Measurements from ENCODE around the gene SDR42E2. TPM values are rescaled to one million over a fixed set of nuclear protein-coding genes. Genes with fewer than 3 reads are reported as not detected.

SDR42E2 gene
- polyA plus RNA-seq, 1 of the 3 experiments (the other 2 are of a cell fraction) = not detected

GRCh38 chr16:22117609-22118008, 44.7 kb upstream of the SDR42E2 start:
- DNase-seq = peak; percentile 31
- POLR2A ChIA-PET = no interaction called here
- 32% methylated on average over 2 of the region's 2 CpGs for WGBS (ENCODE audit: low lambda C conversion rate)
- no peaks in the 10 kb centered on the region for H3F3A ChIP-seq (replicated peaks; ENCODE audit: insufficient read depth)
- no peak overlapping the region for H2AFZ ChIP-seq (ENCODE audit: low read depth)
- no peak overlapping the region for H3K4me2 ChIP-seq
- H3K27me3 ChIP-seq (ENCODE audit: insufficient read depth) = no peaks in the 10 kb centered on the region
- H4K20me1 ChIP-seq (ENCODE audit: insufficient read depth) = no peaks in the 10 kb centered on the region
- TF ChIP-seq RAD21 (IDR thresholded peaks at IDR 0.05; ENCODE audit: low read length) = no peak
- 0 out of 2 replicates have a peak, but pooled peaks have one; percentile 10 for TF ChIP-seq MXI1 (IDR thresholded peaks at IDR 0.05; ENCODE audit: low read depth, low read length)
- no peak for TF ChIP-seq RXRA (IDR thresholded peaks at IDR 0.05; ENCODE audit: borderline replicate concordance, low read depth)
- TF ChIP-seq SIN3A (IDR thresholded peaks at IDR 0.05; ENCODE audit: borderline replicate concordance, low read depth, low read length) = no peak
- TF ChIP-seq EP300 (IDR thresholded peaks at IDR 0.05; ENCODE audit: borderline replicate concordance in 1 of 2, low read depth in 1 of 2, low read length in 1 of 2) = no peak
- no peak for TF ChIP-seq FOXM1 (IDR thresholded peaks at IDR 0.05; ENCODE audit: low read depth)
- no peak for TF ChIP-seq USF1 (IDR thresholded peaks at IDR 0.05; ENCODE audit: borderline replicate concordance, low read depth)
- peak; percentile 33; the same call in 1 of the 2 replicates for TF ChIP-seq GATA2 (CRISPR knock-in tag; IDR thresholded peaks at IDR 0.05)
- no peak for TF ChIP-seq TEAD4 (IDR thresholded peaks at IDR 0.05; ENCODE audit: borderline replicate concordance, insufficient read depth)
- TF ChIP-seq JUND (IDR thresholded peaks at IDR 0.05) = no peak
- TF ChIP-seq POLR2AphosphoS5 (IDR thresholded peaks at IDR 0.05; ENCODE audit: low read depth, low read length) = no peak
- CTCF ChIA-PET = interaction anchor here (1.0 to 1.9 kb wide), 3 partner anchors 19 to 71 kb away, joined by 3 to 5 read pairs (median 4); no protein-coding TSS in a partner anchor
- no peaks in the 10 kb centered on the region for H3K79me2 ChIP-seq (ENCODE audit: insufficient read depth)
- H3K27ac ChIP-seq (ENCODE audit: low read depth in 2 of 2, low read length in 1 of 2) = peak overlapping the region in 1 of 2 experiments; percentile 2; a peak in 1 of 4 replicates
- no peaks in the 10 kb centered on the region for H3K9me2 ChIP-seq
- no peak overlapping the region for H3K4me3 ChIP-seq (ENCODE audit: low read depth in 2 of 2, low read length in 1 of 2)
- no peak overlapping the region for H3K9ac ChIP-seq
- no peaks in the 10 kb centered on the region for H3K36me3 ChIP-seq (replicated peaks in 1 of 2; ENCODE audit: control insufficient read depth in 1 of 2, insufficient read depth in 2 of 2, low read length in 1 of 2)
- H3K4me1 ChIP-seq (ENCODE audit: control insufficient read depth in 1 of 2, insufficient read depth in 2 of 2, low read depth in 1 of 2, low read length in 1 of 2) = peaks cover 0 to 3% of the 10 kb centered on the region in 2 experiments; a peak in 1 of 4 replicates
- H3K9me3 ChIP-seq = no peaks in the 10 kb centered on the region

- no peak overlapping the region for H3K27ac ChIP-seq (ENCODE audit: low read depth in 2 of 2, low read length in 1 of 2)
- H3K4me3 ChIP-seq (ENCODE audit: low read depth in 2 of 2, low read length in 1 of 2) = no peak overlapping the region
- no peak overlapping the region for H3K9ac ChIP-seq
- no peaks in the 10 kb centered on the region for H3K9me3 ChIP-seq
- ChIA-PET POLR2A (no interaction called here), CTCF (interaction anchor here (0.7 to 1.6 kb wide), 3 partner anchors 21 to 42 kb away, joined by 3 to 5 read pairs (median 4); no protein-coding TSS in a partner anchor)
- no peak for TF ChIP-seq FOXJ3 (CRISPR knock-in tag; IDR thresholded peaks at IDR 0.05)
- no peak for TF ChIP-seq REST (IDR thresholded peaks at IDR 0.05; ENCODE audit: low read depth, low read length)
- no peak for TF ChIP-seq YY1 (IDR thresholded peaks at IDR 0.05; ENCODE audit: low read depth)
- TF ChIP-seq GABPA (IDR thresholded peaks at IDR 0.05; ENCODE audit: low read depth) = no peak
- H2AFZ ChIP-seq (ENCODE audit: low read depth) = no peak overlapping the region
- H3K9me2 ChIP-seq = no peaks in the 10 kb centered on the region
- DNase-seq = no peak
- H4K20me1 ChIP-seq (ENCODE audit: insufficient read depth) = no peaks in the 10 kb centered on the region
- 47% methylated on average over 3 of the region's 3 CpGs for WGBS (ENCODE audit: low lambda C conversion rate)
- H3K27me3 ChIP-seq (ENCODE audit: insufficient read depth) = no peaks in the 10 kb centered on the region
- no peaks in the 10 kb centered on the region for H3K79me2 ChIP-seq (ENCODE audit: insufficient read depth)
- H3K4me2 ChIP-seq = no peak overlapping the region
- peaks cover 0 to 3% of the 10 kb centered on the region in 2 experiments; a peak in 1 of 4 replicates for H3K4me1 ChIP-seq (ENCODE audit: control insufficient read depth in 1 of 2, insufficient read depth in 2 of 2, low read depth in 1 of 2, low read length in 1 of 2)
- H3F3A ChIP-seq (replicated peaks; ENCODE audit: insufficient read depth) = no peaks in the 10 kb centered on the region
- no peaks in the 10 kb centered on the region for H3K36me3 ChIP-seq (replicated peaks in 1 of 2; ENCODE audit: control insufficient read depth in 1 of 2, insufficient read depth in 2 of 2, low read length in 1 of 2)
These were observed 41.9 kb upstream of the SDR42E2 start for GRCh38 chr16:22120440-22120839.

Measured in SK-N-SH (cell line).